ENCODE data around the gene AIFM1.

DNA sequence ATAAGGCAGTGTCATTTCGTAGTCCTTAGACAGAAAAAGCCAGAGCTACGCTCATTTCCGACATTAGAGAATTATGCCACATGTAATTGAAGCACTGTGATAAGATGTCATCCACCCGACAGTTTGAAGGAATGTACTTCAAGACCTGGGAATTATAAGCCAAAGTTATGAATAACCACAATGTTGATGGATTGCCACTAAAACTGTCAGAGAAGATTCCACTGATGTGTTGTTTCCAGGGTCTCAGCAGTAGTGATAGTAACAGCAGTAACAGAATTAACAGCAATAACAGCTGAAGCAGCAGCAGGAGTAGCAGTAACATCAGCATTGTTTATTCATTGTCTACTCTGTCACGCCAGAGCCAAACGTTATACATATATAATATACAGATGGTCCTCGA, 30.8 kb upstream of the AIFM1 start:
- no peak for TF ChIP-seq YY1 (IDR thresholded peaks at IDR 0.05; ENCODE audit: low read depth)
- no peak for TF ChIP-seq SIN3A (IDR thresholded peaks at IDR 0.05; ENCODE audit: borderline replicate concordance, low read depth, low read length)
- TF ChIP-seq, protein P1, sequence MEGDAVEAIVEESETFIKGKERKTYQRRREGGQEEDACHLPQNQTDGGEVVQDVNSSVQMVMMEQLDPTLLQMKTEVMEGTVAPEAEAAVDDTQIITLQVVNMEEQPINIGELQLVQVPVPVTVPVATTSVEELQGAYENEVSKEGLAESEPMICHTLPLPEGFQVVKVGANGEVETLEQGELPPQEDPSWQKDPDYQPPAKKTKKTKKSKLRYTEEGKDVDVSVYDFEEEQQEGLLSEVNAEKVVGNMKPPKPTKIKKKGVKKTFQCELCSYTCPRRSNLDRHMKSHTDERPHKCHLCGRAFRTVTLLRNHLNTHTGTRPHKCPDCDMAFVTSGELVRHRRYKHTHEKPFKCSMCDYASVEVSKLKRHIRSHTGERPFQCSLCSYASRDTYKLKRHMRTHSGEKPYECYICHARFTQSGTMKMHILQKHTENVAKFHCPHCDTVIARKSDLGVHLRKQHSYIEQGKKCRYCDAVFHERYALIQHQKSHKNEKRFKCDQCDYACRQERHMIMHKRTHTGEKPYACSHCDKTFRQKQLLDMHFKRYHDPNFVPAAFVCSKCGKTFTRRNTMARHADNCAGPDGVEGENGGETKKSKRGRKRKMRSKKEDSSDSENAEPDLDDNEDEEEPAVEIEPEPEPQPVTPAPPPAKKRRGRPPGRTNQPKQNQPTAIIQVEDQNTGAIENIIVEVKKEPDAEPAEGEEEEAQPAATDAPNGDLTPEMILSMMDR (IDR thresholded peaks at IDR 0.05): no peak
- TF ChIP-seq USF1 (IDR thresholded peaks at IDR 0.05; ENCODE audit: borderline replicate concordance, low read depth): no peak
- no peak for TF ChIP-seq TAF1 (IDR thresholded peaks at IDR 0.05; ENCODE audit: borderline replicate concordance, low read depth, low read length)
- TF ChIP-seq GABPA (IDR thresholded peaks at IDR 0.05; ENCODE audit: low read depth): no peak
- TF ChIP-seq ELF1 (IDR thresholded peaks at IDR 0.05): no peak
- TF ChIP-seq EP300 (IDR thresholded peaks at IDR 0.05; ENCODE audit: borderline replicate concordance in 1 of 2, low read depth in 1 of 2, low read length in 1 of 2): no peak
- TF ChIP-seq POLR2AphosphoS5 (IDR thresholded peaks at IDR 0.05; ENCODE audit: low read depth, low read length): no peak
- no peak for TF ChIP-seq FOXM1 (IDR thresholded peaks at IDR 0.05; ENCODE audit: low read depth)
- TF ChIP-seq TCF12 (IDR thresholded peaks at IDR 0.05): no peak
- no peak for TF ChIP-seq RAD21 (IDR thresholded peaks at IDR 0.05; ENCODE audit: low read length)
- no peak for TF ChIP-seq USF2 (IDR thresholded peaks at IDR 0.05; ENCODE audit: borderline replicate concordance, low read depth, low read length)
